Stimulated activated CD4-positive, alpha-beta T cell treated with anti-CD3 and anti-CD28 coated beads, TNF-alpha, amount 100 ng/mL, for 1 hour (primary cell): ENCODE measurements around the gene FMO1.
"Not testable (repeated sequence)": the region's sequence is repeated elsewhere in the genome, so short reads cannot be mapped to it uniquely, and the experiment has no call there.

Experiments used
- DNase-seq, 3 donors: peaks; one replicate each; pipeline ENCODE4 v3.0.0-alpha.2; 2020; ENCODE audit warnings: low read depth in 3 of 3, low spot score in 1 of 3

The FMO1 gene

DNA sequence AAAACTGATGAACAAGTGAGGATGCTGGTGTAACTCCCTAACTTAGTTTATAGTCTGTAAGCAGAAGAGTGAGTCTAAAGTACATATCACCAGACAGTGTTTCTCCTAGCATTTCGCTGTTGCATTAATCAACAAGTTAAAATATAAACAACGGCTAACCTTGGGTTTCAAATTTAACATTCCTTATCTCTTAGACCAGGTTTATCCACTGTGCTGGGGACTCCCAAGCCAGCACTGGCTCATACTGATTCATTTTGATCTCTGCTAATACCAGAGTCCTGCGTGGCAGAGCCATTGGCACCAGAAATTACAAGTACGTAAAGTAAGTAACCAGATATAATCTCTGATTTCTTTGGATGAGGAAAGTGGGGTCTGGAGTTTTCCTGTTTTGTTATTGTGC is at the start of gene FMO1:
TSS of gene FMO1 (plus strand) at position 193 of the 400 bp plus-strand sequence. CDS start 9,594 bp downstream, outside the sequence.
- DNase-seq, result no peak

DNA sequence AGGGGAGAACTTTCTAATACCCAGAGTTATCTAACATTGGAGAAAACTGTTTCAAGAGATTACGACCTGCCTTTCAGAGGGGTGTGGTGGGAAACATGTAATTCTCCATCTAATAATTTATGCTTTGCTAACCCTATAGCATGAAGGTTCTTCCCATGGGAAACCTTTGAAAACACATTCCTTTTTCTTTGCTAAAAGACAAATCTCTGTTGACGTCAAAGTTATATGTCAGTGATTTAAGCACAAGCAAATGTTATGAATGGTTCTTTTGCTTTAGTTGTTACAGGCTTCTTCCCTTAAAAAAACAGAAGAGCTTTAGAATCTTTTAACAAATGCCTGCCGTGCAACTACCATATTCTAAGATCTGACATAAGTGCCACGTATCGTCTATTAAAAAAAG is 44.0 kb upstream of the FMO1 start:
- no peak for DNase-seq

DNA sequence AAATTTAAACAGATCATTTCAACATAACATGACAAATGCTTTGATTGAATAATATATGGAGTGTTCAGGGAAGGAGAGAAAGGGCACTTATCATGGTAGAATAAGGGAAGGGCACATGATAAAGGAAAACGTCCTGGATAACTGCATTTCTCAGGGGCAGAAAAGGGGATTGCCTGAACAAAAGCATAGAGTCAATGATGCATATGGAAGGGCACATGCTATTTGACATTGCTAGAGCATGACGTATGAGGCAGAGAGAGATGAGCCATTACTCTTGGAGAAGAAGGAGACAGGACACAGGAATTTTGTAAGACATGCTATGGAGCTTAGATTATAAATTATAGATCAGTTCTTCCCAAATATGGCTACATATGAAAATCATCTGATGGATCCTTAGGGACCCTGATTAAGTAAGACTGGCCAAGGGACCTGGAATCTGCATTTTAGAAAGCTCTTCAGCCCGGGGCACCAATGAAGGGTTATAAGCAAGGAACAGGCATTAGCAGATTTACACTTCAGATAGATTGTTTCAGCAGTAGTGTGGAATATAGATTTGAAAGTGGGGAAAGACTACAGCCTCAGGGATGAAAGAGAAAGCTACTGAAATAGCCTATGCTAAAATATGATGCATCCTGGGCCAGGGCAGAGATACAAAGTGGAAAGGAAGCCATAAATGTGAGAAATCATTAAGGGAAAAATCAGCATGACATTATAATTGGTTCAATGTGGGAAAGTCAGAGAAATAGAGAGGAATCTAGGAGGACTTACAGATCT is 41.9 kb upstream of the FMO1 start:
- no peak for DNase-seq

DNA sequence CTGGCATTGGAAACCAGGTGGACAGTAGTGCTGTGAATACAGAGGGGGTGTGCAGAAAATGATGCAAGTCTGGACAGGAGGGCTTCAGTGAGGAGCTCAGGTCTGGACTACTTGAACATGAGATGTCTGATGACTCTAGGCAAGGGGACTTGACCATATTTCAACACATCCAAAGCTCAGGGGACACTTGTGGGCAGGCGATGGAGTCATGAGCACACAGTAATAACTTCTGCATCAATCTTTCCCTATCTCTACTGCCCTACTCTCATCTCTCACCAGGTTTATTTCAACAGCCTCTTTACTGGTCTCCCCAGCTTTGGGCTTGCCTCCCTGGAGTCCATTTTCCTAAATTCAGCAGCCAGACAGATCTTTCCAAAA is 41.3 kb upstream of the FMO1 start:
- no peak for DNase-seq

DNA sequence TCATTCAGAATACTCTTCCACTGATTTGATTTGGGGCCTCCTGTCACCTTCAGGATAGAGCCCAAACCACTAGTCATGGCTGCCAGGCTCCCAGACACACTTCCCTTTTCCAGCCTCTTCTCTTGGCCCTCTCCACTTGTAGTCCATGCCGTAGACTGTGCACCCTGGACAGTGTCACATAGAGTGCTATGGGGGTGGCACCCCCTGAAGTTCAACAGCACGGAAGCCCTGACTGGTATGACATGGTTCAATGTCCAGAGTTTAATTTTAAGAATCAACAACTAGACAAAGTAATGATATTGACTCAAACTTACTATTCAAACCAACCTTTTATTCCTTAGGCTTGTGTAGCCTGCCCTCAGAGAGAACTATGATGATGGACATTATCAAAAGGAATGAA is 40.9 kb upstream of the FMO1 start:
- DNase-seq, result no peak

DNA sequence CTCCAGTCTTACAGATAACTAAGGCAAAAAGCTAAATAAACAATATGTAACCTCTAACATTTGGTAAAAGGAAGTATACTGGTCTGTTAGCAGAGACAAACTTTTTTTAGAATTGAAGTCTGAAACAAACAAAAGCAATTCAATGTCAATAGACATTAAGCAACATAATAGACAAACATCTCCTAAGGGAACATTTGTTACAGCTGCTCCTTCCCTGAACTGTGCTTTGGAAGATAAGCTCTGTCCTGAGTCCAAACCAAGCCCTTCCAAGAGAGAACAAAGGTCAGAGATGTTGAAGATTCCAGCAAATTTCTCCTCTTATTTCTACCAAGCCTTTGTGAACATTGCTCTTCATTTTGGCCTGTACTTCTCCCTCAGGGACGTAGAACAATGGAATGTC is 37.9 kb upstream of the FMO1 start:
- no peak for DNase-seq

DNA sequence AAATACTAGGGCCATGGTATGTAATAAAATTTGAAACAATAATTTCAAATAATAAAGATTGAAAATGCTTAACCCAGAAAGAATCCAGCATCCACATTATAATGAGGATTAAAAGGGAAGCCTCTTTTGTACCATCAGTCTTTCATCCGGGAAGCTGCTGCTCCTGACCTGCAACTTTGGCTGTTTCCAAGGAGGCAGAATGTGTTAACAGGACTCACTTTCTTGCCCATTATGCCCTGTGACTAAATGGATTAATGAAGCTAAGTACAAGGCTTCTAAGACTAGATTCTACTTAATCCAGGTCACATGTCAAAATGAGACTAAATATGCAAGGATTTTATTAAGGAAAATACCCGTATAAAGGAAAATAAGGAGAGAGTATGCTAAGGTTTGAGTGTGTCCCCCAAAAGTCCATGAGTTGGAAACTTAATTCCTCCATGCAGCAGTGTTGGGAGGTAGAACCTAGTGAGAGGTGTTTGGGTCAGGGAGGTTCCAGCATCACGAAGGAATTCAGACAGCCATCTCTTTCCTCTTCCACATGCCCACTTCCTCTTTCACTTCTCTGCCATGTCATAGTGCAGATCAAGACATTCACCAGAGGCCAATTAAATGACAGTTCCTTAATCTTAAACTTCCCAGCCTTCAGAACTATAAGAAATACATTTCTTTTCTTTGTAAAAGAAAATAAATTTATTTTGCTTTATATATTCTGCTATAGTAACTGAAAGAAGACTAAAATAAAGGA is 35.5 kb upstream of the FMO1 start:
- DNase-seq, result no peak

DNA sequence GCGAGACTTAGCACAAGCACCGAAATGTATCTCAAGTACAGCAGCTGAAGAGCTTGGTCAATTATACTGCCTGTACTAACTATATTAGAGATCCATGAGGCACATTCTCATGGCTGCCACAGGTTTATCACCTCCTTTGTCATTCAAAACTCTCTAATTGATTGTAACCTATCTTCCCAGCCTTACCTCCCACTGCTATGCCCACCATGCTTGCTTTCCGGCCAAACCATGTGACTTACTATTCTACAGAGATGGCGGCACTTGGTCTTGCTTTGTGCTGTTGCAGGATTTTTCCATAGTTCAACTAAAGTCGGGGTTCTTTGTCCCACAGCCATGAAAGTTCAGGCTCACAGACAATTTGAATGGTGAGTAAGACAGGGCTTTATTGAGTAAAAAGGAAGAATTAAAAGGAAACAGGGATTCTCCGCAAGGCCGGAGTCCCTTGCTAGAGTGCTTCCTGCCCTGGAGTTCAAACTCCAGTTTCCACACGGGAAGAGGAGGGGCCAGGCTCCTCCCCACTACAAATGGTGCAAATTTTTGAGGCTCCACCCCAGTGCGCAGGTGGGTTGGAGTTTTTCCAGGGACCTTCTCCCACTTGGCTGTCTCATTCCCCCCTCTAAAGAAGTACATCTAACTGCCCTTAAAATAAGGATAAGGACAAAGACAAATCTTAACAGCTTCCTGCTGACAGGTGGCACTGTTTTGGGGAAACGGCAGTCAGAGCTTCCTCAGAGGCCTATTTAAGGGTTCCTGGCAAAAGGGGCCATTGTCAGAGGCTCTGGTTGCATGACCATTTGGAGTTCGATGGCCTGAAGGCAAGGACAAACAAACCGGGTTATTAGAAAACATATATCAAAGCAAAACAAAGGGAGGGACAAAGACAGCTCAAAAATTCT is 34.5 kb upstream of the FMO1 start:
- DNase-seq, result no peak

DNA sequence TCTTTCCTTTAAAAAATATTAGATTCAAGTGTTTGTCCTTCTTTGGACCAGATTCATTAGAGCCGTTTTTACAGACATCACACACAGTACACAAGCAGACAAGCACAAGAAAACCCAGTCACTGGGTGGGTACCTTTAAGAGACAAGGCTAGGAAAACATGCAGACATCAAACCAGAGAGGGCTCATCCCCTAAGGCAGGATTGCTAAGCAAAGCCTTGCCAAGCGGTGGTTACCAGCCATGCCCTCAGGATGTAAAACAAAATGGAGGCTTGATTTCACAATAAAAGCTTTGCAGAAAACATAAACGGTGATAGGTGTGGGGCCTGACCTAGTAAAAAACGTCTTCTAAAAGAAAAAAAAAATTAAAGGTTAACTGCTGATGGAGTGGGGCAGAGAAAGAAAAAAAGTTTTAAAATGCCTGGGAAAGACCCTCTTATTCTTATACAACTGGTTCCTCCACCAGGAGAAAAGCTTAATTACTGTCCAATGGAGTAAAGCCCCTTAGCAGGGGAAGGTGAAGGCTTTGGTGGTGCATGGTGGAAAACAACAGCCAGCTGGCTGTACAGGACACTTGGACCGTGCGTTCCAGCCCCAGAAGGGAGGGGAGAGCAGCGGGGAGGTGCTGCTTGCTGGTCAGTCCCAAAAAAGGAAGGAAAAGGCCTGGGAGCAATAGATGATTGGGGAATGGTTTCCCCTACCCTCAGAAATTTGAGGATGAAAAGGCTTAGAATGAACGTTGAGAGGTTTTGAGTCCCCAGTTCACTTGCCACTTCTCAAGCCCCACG is 30.4 kb upstream of the FMO1 start:
- DNase-seq, result no peak

DNA sequence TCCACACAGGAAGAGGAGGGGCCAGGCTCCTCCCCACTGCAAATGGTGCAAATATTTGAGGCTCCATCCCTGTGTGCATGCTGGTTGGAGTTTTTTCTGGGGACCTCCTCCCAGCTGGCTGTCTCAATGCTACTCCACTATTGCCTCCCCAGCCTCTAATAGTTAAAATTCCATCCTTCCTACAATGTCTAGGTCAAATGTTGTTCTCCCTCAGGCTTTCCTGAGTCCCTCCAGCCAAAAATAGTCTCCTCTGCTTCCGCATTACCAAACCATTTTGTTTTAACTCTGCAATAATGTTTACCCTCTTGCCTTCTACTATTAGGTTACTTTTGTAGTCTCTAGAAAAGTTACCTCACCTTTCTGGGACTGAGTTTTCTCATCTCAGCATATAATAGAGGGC is 29.6 kb upstream of the FMO1 start:
- no peak for DNase-seq

GRCh38 chr1:171219346-171220080 is 28.8 kb upstream of the FMO1 start:
- no peak for DNase-seq

DNA sequence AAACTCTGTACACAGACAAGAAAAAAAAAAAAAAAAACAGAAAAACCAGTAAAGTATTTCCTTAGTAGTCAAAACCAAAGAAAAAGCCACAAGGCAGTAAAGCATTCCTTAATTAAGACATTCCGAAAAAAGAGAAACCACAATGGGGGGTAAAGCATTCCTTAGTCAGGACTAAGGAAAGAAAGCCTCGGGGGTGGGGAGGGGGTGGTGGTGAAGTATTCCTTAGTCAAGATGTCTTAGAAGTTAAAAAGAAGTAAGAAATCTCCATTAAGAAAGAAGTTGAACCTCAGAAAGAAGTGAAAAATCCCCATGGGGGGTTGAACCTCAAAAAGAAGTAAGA is 28.2 kb upstream of the FMO1 start:
- no peak for DNase-seq

DNA sequence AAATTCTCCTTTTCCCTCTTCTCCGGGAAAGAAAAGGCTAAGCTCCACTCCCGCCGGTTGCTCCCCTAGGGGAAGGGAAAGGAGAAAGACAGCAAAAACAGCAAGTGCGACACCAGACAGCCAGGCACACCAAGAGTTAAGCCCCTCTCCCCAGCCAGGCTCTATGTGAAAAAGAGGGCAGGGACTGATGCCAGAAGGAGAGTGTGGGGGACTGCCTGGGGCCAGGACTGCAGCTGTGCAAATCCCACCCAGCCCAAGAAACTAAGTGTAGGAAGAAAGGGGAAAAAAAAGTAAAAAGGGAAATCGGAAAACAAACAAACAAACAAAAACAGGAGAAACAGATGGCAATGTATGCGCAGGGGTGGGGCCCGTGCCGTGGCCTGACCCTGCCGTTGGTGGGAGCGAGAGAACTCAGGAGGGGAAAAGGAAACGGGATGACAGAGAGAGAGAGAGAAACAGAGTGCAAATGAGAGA is 27.7 kb upstream of the FMO1 start:
- DNase-seq, result no peak

DNA sequence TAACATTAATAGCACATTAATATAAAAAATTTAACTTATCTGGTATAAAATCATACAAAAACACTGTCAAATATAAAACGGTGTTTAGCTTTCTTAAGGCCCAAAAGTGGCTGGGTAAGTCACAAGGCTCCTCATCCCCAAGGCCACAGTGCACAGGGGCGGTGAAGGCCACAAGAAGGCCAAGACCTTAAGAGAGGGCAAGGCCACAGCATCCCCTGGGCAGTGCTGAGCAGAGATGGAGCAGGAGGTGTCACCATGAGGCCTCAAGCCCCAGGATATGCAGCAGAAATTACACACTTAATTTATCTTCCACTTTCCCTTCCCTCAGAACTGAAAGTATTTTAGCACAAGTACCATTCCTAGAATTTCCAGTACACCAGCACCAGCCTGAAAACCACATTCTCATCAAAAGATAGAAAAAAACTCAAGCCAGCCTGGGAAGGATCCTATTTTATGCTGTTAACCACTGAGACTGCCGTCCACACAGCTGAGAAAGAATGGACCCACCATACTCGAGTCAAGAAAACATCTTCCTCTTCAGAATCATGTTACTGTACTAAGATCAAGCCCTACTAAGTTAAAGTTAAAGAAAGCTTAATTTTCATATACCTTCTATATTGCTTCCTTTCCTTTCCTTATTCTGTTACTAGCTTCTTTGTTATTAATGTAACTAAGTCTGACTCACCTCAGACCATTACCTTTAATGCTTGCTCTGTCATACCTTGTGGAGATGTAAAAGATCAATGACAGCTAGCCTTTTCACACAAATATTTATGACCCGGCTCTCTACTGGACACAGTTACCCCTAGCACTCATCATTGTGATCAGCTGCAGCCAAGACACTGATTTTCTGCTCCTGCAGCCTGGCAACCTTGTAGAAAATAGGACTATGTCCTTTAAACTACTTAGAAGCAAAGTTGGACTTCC is 26.4 kb upstream of the FMO1 start:
- DNase-seq, result no peak

DNA sequence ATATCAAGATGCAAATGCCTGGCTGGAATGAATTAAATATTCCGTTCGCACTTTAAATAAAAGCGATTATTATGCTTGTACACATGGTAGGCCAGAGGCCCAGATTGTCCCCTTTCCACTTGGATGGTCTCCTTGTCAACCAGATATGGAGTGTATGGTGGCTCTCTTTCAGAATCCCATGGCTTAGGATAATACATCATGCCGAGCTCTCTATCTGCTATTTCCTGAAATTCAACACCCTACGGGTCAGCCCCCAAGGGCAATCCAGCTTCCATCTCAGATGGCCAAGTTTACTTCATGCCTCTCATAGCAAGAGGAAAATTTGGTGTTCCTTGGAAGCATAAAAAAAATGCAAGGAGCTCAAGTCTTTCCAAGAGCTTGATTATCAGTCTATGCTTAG is 25.4 kb upstream of the FMO1 start:
- DNase-seq, result no peak

- DNase-seq, result not testable (repeated sequence)
These were observed 24.0 kb upstream of the FMO1 start for GRCh38 chr1:171224257-171224656.

DNA sequence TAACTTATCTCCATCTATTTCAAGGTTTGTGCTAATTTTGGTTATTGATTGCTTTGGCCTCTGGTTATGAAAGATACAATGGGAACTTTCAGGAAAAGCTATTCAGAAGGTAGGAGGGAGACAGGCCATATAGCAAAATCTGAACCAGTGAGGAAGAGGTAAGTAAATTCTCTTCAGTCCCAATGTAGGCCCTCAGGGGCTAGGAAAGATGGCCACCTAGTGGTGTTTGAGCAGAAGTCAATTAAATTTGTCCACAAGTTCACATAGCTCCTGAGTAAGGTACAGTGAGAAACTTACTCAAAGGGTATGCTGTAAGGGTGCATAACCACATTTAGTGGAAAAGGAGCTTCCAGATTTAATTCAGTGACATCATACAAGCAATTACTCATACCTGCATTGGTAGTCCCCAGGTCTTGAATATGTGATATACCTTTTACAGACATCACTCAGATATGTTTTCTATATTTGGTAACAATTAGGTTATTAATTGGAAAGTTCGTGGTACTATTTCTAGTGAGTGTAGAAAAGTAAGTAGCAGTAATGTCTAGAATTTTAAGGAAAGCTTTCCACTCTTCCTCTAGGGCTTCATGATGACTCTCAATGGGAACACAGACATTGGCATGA is 21.4 kb upstream of the FMO1 start:
- DNase-seq, result no peak

DNA sequence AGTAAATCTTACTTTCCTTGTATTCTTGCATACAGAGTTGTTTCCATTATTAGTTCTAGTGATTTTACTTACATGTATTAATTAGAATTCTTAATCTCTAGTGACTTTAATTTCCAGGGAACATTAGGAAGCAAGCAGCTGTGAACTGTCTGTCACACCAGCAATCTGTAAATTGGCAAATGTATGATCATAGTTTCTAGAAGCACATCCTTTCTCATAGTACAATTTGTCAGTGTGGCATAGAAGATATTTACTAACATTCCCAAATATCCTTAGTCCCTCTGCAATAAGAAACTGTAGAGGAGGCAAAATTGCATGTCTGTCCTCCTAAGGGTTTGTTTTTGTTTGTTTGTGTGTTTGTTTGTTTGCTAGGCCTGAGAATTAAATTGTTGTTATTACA is 17.0 kb upstream of the FMO1 start:
- no peak for DNase-seq

- no peak for DNase-seq
These were observed 15.1 kb upstream of the FMO1 start for GRCh38 chr1:171233183-171233582.
